ENCODE results near the gene MYCBP. TPM values are rescaled to one million over a fixed set of nuclear protein-coding genes. Genes with fewer than 3 reads are reported as not detected.

Gene MYCBP
- total RNA-seq, 4 donors from 2014 or later = 2.2 to 24.3 (median 16.2) TPM

DNA sequence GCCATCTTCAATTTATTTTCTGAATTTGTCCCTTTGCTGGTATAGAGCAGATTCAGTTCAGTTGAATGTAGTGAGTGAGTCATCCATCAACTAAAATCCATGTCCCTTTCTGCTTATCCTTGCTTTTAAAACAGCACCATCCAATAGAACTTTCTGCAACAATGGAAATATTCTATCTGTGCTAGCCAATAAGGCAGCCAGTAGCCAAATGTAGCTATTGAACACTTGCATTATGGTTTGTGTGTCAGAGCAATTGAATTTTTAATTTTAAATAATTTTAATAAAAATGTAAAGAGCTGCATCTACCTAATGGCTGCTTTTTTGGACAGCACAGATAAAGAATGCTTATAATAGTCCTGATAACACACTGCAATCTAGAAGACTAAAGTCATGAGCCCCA is 8.3 kb upstream of the MYCBP start, which contains the start of gene GJA9:
Gene GJA9, minus strand, starts transcription at position 101 of the 400 bp plus-strand sequence. CDS start 5,489 bp downstream, outside the sequence.
- H3K9me3 ChIP-seq = no peaks in the 10 kb centered on the region
- H3K4me1 ChIP-seq = no peaks in the 10 kb centered on the region
- intact Hi-C loops (cut with DNase I; ENCODE audit: low total_unique reads) = no loop called here
- H3K36me3 ChIP-seq = no peaks in the 10 kb centered on the region
- TF ChIP-seq CTCF (IDR thresholded peaks at IDR 0.05) (no peak), POLR2AphosphoS5 (IDR thresholded peaks at IDR 0.05) (no peak), EP300 (IDR thresholded peaks at IDR 0.05; ENCODE audit: low read depth) (no peak), POLR2A (IDR thresholded peaks at IDR 0.05) (no peak)
- in situ Hi-C loops (cut with MboI; ENCODE audit: low pct_ligation_motif_present in 1 of 4, low pct_unique_long_range_greater_than_20kb in 1 of 4, low sequenced_read_pairs in 3 of 4) = loop anchor here in 1 of 4 donors (25.0 kb wide), 1 partner anchor 181 kb away; no protein-coding TSS in a partner anchor
- H3K4me3 ChIP-seq = no peak within 1 kb of the TSS
- H3K27ac ChIP-seq = no peak within 1 kb of the TSS
- no peak for DNase-seq
- no peaks in the 10 kb centered on the region for H3K27me3 ChIP-seq

DNA sequence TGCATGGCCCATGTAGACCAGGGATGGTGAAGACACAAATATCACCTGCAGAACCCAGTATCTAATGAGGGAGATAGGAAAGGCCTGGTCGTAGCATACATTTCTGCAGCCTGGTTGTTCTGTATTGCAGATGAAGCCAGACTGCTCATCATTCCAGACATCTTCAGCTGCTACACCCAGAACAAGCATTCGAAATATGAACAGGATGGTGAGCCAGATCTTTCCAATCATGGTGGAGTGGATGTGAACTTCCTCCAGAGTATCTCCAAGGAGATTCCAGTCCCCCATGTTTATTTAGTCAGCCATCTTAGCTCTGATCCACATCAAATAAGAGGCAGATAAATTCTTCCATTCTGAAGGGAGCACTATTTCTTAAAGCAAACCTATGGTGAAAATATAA is 2.7 kb upstream of the MYCBP start:
- 91% methylated on average over 2 of the region's 2 CpGs; no CpG with 5 or more reads in 1 of the 2 donors for WGBS, 2 donors (ENCODE audit: low coverage in 1 of 2)
- H3K27ac ChIP-seq = no peak overlapping the region
- TF ChIP-seq EP300 (IDR thresholded peaks at IDR 0.05; ENCODE audit: low read depth) = no peak
- no peak for TF ChIP-seq POLR2A (IDR thresholded peaks at IDR 0.05)
- TF ChIP-seq POLR2AphosphoS5 (IDR thresholded peaks at IDR 0.05) = no peak
- TF ChIP-seq CTCF (IDR thresholded peaks at IDR 0.05) = no peak
- H3K36me3 ChIP-seq = no peaks in the 10 kb centered on the region
- peaks cover 4 to 22% (median 18%) of the 10 kb centered on the region in 4 donors for H3K4me1 ChIP-seq
- H3K27me3 ChIP-seq = no peaks in the 10 kb centered on the region
- H3K9me3 ChIP-seq = no peaks in the 10 kb centered on the region
- intact Hi-C loops (cut with DNase I; ENCODE audit: low total_unique reads) = no loop called here
- in situ Hi-C loops (cut with MboI; ENCODE audit: low pct_ligation_motif_present in 1 of 4, low pct_unique_long_range_greater_than_20kb in 1 of 4, low sequenced_read_pairs in 3 of 4) = loop anchor here in 2 of 4 donors (10.0 to 25.0 kb wide), 2 partner anchors 186 to 209 kb away; no protein-coding TSS in a partner anchor
- no peak for DNase-seq
- no peak overlapping the region for H3K4me3 ChIP-seq

- peaks cover 4 to 22% (median 18%) of the 10 kb centered on the region in 4 donors for H3K4me1 ChIP-seq
- peak; percentile 36 for DNase-seq
- no peaks in the 10 kb centered on the region for H3K36me3 ChIP-seq
- no peaks in the 10 kb centered on the region for H3K9me3 ChIP-seq
- WGBS, 2 donors (ENCODE audit: low coverage in 1 of 2) = 4 to 17% methylated on average over 3 to 16 of the region's 25 CpGs
- no peaks in the 10 kb centered on the region for H3K27me3 ChIP-seq
- H3K4me3 ChIP-seq = peak overlapping the region; percentile 52 to 97 (median 81)
- H3K27ac ChIP-seq = peak overlapping the region; percentile 83 to 88 (median 84)
- in situ Hi-C loops (cut with MboI; ENCODE audit: low pct_ligation_motif_present in 1 of 4, low pct_unique_long_range_greater_than_20kb in 1 of 4, low sequenced_read_pairs in 3 of 4) = loop anchor here in 1 of 4 donors (10.0 kb wide), 1 partner anchor 212 kb away; no protein-coding TSS in a partner anchor
- intact Hi-C loops (cut with DNase I; ENCODE audit: low total_unique reads) = no loop called here
- TF ChIP-seq POLR2AphosphoS5 (IDR thresholded peaks at IDR 0.05) (no peak), POLR2A (IDR thresholded peaks at IDR 0.05) (no peak), EP300 (IDR thresholded peaks at IDR 0.05; ENCODE audit: low read depth) (no peak), CTCF (IDR thresholded peaks at IDR 0.05) (no peak)
Observed at GRCh38 chr1:38872401-38873026, 634 bp downstream of the MYCBP start.

GRCh38 chr1:38870996-38871395 is 2.2 kb downstream of the MYCBP start:
- Histone ChIP-seq H3K4me1 (peaks cover 4 to 22% (median 18%) of the 10 kb centered on the region in 4 donors), H3K9me3 (no peaks in the 10 kb centered on the region), H3K4me3 (no peak overlapping the region), H3K36me3 (no peaks in the 10 kb centered on the region), H3K27me3 (no peaks in the 10 kb centered on the region), H3K27ac (no peak overlapping the region)
- DNase-seq = no peak
- in situ Hi-C loops (cut with MboI; ENCODE audit: low pct_ligation_motif_present in 1 of 4, low pct_unique_long_range_greater_than_20kb in 1 of 4, low sequenced_read_pairs in 3 of 4) (loop anchor here in 1 of 4 donors (10.0 kb wide), 1 partner anchor 214 kb away; no protein-coding TSS in a partner anchor), intact Hi-C loops (cut with DNase I; ENCODE audit: low total_unique reads) (no loop called here)
- 91 to 100% methylated on average over 1 to 8 of the region's 8 CpGs for WGBS, 2 donors (ENCODE audit: low coverage in 1 of 2)
- TF ChIP-seq POLR2A (IDR thresholded peaks at IDR 0.05) (no peak), CTCF (IDR thresholded peaks at IDR 0.05) (no peak), POLR2AphosphoS5 (IDR thresholded peaks at IDR 0.05) (no peak), EP300 (IDR thresholded peaks at IDR 0.05; ENCODE audit: low read depth) (no peak)

Data from transverse colon (tissue), 4 donors.